Kidney glomerular epithelial cell (primary cell): Measurements from ENCODE around the gene SPSB1.

ENCODE experiments used
- DNase-seq: peaks from one replicate; lab custom pipeline; 2025; lab: John Stamatoyannopoulos, UW

The SPSB1 gene

DNA sequence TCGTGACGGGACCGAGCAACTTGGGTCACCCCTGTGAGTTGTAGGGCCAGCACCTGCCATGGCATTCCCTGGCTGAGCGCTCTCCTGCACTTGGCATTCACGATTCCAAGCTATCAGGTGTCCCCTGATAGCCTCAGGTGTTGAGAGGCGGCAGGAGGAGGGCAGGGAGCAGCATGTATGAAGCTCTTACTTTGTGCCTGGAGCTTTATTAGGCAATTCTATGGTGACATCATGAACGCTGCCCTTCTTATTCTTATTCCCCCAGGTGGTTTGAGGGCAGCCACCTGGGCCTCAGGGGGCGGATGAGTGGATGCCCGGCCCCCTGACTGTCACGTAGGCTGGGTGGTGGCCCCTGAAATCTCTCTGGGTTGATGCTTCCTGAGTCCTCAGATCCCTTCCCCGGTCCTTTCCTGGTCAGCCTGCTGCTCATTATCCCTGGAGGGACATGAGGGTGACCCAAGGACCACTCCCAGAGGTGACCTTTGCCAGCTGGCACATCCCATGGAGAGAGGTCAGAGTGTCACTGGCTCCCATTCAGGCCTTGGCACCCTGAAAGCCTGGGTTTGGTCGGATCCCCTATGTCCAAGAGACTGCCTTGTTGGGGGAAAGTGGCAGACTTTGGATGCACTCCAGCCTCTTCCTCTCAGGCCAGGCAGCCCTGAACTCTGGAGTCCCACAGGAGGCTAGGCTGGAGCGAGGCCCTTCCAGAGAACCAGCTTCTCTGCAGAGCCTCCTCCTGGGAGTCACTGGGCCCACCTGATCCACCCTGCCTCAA is 51.9 kb downstream of the SPSB1 start:
- no peak for DNase-seq

DNA sequence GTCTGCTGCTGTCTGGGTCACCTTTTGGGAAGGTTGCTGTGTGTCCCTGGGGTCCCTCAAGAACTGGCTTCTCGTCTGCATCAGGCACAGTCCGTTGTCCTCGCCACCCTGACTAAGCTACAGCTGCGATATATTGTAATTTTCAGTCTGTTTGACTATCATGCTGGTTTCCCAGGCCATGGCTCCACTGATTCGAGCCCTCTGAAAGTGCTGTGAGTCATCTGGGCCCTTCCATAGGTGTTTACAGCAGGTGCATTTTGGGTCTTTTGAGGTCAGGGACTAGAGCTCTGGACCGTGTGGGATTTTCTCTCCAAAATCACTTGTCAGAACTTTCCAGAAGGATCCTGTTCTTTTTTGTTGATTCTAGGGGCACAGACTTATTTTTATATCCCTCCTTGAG is 52.8 kb downstream of the SPSB1 start:
- DNase-seq: no peak

DNA sequence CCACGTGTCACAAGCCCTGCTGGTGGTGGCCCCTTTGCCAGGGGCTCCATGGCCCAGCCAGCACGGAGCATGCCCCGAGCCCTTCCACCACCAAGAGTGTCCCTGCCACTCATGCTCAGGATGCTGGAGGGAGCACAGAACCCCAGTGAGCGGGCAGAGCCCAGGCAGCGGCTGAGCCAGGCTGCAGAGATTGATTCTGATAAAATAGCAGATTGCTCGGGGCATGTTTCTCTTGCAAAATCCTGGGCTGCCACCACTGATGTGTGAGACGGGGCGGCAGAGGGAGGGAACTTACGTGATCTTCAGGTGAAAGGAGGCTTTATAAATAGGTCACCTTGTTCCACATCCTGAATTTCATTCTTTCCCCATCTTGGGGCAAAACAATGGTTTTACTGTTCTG is 53.2 kb downstream of the SPSB1 start:
- DNase-seq: no peak

GRCh38 chr1:9346566-9346965 is 53.9 kb downstream of the SPSB1 start:
- no peak for DNase-seq

DNA sequence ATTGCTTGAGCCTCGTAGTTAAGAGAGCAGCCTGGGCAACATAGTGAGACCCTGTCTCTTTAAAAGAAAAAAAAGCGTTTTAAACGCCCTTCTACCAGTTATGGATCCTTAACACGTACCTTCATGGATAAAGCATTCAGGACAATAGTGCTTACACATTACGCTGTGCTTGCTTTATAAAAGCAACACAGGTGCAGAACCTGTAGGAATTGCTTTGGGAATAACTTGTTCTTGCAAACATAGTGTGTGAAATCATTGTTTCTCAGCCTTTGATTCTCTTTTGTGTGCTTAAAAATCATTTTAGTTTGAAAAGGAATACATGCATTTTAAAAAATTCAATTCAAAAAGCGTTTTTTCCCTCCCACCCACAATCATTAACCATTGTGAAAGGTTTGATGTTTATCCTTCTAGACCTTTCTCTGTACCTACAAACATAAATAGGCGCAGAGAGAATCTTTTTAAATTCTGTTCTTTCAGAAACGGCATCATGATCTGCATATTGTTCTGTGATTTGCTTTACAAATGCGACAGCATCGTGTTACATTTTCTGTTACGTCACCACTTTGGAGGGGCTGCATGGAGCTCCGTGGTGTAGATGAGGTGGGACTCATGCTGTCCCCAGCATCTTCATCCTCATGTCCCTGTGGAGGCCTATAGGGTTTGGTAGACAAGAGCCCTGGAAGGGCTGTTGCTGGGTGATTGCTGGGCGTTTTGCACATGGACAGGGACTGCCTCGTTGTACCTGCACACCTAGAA is 54.6 kb downstream of the SPSB1 start:
- no peak for DNase-seq

- DNase-seq: no peak
Measured at GRCh38 chr1:9349331-9349851, 56.7 kb downstream of the SPSB1 start.

- DNase-seq: no peak
Measured at GRCh38 chr1:9350013-9350908, 57.6 kb downstream of the SPSB1 start.

GRCh38 chr1:9350960-9351359 is 58.3 kb downstream of the SPSB1 start:
- DNase-seq: no peak

DNA sequence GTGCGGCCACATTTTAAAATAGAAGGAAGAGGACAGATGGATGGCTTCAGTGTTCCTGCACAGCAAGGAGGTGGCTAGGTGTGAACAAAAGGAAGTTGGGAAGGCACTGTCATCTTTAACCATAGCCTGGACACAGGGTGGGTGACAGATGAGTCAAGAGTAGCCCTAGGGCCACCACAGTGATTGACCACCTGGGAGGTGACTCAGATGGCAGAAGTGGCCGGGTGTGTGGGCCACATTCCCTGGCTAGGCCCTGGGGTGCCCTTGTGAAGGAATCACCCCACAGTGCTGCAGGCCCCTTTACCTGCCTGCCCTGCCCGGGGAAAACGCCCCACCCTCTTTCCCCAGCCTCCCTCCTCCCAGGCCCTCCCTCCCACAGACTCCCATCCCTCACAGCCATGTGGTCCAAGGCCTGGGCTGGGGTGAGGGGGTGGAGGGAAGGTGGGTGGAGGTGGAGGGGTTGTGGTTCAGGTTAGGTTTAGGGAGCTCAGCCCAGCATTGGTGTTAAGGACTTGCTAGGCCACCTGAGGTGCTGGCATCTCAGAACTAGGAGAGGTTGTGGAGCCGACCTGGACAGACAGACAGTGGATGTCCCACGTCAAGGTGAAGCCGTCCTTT is 59.1 kb downstream of the SPSB1 start:
- no peak for DNase-seq

GRCh38 chr1:9352377-9353134 is 59.9 kb downstream of the SPSB1 start:
- no peak for DNase-seq

GRCh38 chr1:9355503-9355902 is 62.8 kb downstream of the SPSB1 start:
- DNase-seq: no peak

- no peak for DNase-seq
Measured at GRCh38 chr1:9356021-9356420, 63.3 kb downstream of the SPSB1 start.

- no peak for DNase-seq
Measured at GRCh38 chr1:9356829-9357466, 64.3 kb downstream of the SPSB1 start.

DNA sequence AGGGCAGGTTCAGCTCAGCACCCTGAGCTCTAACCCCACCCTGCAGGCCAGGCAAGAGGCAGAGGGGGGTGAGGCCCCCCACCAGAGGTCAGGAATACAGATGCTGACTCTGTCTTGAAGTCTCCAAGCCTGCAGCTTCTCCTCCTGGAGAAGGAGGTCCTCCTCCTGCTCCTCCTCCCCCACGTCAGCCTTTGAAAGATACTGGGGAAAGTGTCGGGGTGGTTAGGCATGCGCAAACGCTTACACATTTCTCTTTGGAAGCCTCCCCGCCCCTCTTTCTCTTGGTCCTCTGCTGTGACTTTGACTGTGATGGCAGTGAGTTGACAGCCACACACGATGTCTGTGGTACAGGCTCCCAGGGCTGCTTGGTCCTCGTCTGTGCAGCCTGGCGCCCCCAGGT is 65.3 kb downstream of the SPSB1 start:
- no peak for DNase-seq

- DNase-seq: no peak
Measured at GRCh38 chr1:9360371-9361064, 67.8 kb downstream of the SPSB1 start.

- DNase-seq: no peak
Measured at GRCh38 chr1:9361630-9362260, 69.1 kb downstream of the SPSB1 start.

- no peak for DNase-seq
Measured at GRCh38 chr1:9362488-9362887, 69.8 kb downstream of the SPSB1 start.

DNA sequence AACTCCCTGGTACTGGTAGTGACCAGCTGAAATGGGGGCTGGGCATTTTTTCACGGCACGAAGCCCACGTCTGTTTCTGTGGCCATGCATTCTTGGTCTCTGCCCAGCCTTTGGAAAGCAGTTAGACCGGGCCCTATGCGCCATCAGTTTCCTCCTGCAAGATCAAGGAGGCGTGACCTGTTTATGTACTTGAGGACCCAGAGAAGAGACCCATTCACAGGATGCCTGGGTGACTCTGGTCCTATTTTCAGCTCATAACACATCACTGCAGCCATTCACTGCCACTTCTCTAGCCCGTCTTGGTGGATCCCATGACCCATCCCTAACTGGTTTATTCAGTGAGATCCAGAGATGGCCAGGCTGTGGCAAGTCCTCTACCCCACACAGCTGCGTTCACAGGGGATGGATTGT is 70.4 kb downstream of the SPSB1 start:
- DNase-seq: no peak

DNA sequence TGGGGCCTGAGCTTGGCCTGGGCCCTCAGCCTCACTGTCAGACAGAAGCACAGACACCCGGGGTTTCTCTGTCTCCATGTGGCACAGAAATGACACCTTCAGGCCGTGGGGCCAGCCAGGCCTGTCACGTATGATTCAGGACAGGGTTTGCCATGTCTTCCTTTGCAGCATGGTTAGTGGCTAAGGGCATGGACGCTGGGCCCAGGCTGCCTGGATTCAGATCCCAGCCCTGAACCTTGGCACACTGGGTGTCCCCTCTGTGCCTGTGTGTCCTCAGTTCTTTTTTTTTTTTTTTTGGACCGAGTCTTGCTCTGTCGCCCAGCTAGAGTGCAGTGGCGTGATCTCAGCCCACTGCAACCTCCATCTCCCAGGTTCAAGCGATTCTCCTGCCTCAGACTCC is 73.6 kb downstream of the SPSB1 start:
- DNase-seq: no peak
